Adipocyte (in vitro differentiated cells): ENCODE measurements around the gene GTPBP2.
A peak's percentile ranks its signal among the peaks of the same experiment; 100 is the strongest.
"Not testable (repeated sequence)": the region's sequence is repeated elsewhere in the genome, so short reads cannot be mapped to it uniquely, and the experiment has no call there.

Experiments
- DNase-seq: peaks from one replicate; pipeline ENCODE4 v3.0.0-alpha.2; 2015; ENCODE audit warnings: low read depth
- H3K27me3 ChIP-seq: replicated peaks from 2 replicates; pipeline ENCODE4 v1.7.0; 2013; ENCODE audit warnings: mild to moderate bottlenecking, low read length, moderate library complexity; ENCODE audit not compliant: control insufficient read depth, insufficient read depth
- H3K36me3 ChIP-seq: 2 replicates; pipeline ENCODE4 v1.7.0; 2013; ENCODE audit warnings: low read length, mild to moderate bottlenecking, moderate library complexity; ENCODE audit not compliant: control insufficient read depth, insufficient read depth, severe bottlenecking
- H3K4me1 ChIP-seq: 2 replicates; pipeline ENCODE4 v1.7.0; 2013; ENCODE audit warnings: mild to moderate bottlenecking, low read length, moderate library complexity; ENCODE audit not compliant: control insufficient read depth, insufficient read depth
- H3K4me3 ChIP-seq: 2 replicates; pipeline ENCODE4 v1.7.0; 2013; ENCODE audit warnings: mild to moderate bottlenecking, low read length, moderate library complexity
- H3K9ac ChIP-seq: 2 replicates; pipeline ENCODE4 v1.7.0; 2013; ENCODE audit warnings: mild to moderate bottlenecking, low read length, moderate library complexity
- H3K9me3 ChIP-seq: 2 replicates; pipeline ENCODE4 v1.7.0; 2013; ENCODE audit warnings: mild to moderate bottlenecking, low read length, moderate library complexity; ENCODE audit not compliant: control insufficient read depth

The GTPBP2 gene

GRCh38 chr6:43648248-43648647 is 19.2 kb upstream of the GTPBP2 start:
- H3K9me3 ChIP-seq = no peaks in the 10 kb centered on the region
- peaks cover 3% of the 10 kb centered on the region for H3K4me1 ChIP-seq
- no peaks in the 10 kb centered on the region for H3K36me3 ChIP-seq
- DNase-seq = no peak
- H3K27me3 ChIP-seq = no peaks in the 10 kb centered on the region
- no peak overlapping the region for H3K4me3 ChIP-seq
- H3K9ac ChIP-seq = no peak overlapping the region

- Histone ChIP-seq H3K9me3 (no peaks in the 10 kb centered on the region), H3K9ac (no peak overlapping the region), H3K27me3 (no peaks in the 10 kb centered on the region), H3K36me3 (peaks cover 3% of the 10 kb centered on the region), H3K4me1 (peaks cover 3% of the 10 kb centered on the region), H3K4me3 (no peak overlapping the region)
- no peak for DNase-seq
Observed at GRCh38 chr6:43647613-43648012, 18.5 kb upstream of the GTPBP2 start.

GRCh38 chr6:43645613-43645964 is 16.5 kb upstream of the GTPBP2 start:
- H3K4me1 ChIP-seq = peaks cover 3% of the 10 kb centered on the region
- H3K36me3 ChIP-seq = peaks cover 21% of the 10 kb centered on the region
- no peaks in the 10 kb centered on the region for H3K27me3 ChIP-seq
- H3K4me3 ChIP-seq = peak overlapping the region; percentile 50
- peak overlapping the region; percentile 7 for H3K9ac ChIP-seq
- no peaks in the 10 kb centered on the region for H3K9me3 ChIP-seq
- DNase-seq = no peak

- no peaks in the 10 kb centered on the region for H3K27me3 ChIP-seq
- peak; percentile 72 for DNase-seq
- H3K9me3 ChIP-seq = no peaks in the 10 kb centered on the region
- H3K4me3 ChIP-seq = peak within 1 kb of the TSS; percentile 78
- H3K36me3 ChIP-seq = peaks cover 27% of the 10 kb centered on the region
- peaks cover 3% of the 10 kb centered on the region for H3K4me1 ChIP-seq
- peak within 1 kb of the TSS; percentile 7 for H3K9ac ChIP-seq
Observed at GRCh38 chr6:43644940-43645612, 16.0 kb upstream of the GTPBP2 start, which contains the start of gene RSPH9. Gene RSPH9, plus strand, starts transcription at chr6:43645036. Its CDS starts 63 bp downstream, at chr6:43645099.

- H3K9ac ChIP-seq = no peak overlapping the region
- peaks cover 43% of the 10 kb centered on the region for H3K36me3 ChIP-seq
Observed at GRCh38 chr6:43639984-43640800, 11.1 kb upstream of the GTPBP2 start.

GRCh38 chr6:43636308-43636659 is 7.2 kb upstream of the GTPBP2 start:
- H3K4me3 ChIP-seq = peak overlapping the region; percentile 98
- DNase-seq = peak; percentile 34

More at GRCh38 chr6:43639984-43640800, 11.1 kb upstream of the GTPBP2 start:
- Histone ChIP-seq H3K27me3 (no peaks in the 10 kb centered on the region), H3K4me1 (peaks cover 25% of the 10 kb centered on the region), H3K4me3 (no peak overlapping the region), H3K9me3 (no peaks in the 10 kb centered on the region)
- no peak for DNase-seq

GRCh38 chr6:43635387-43636307 is 6.6 kb upstream of the GTPBP2 start, which contains the start of gene MAD2L1BP:
Gene MAD2L1BP, plus strand, starts transcription at chr6:43635840. Its CDS starts 36 bp downstream, at chr6:43635876.
- no peaks in the 10 kb centered on the region for H3K9me3 ChIP-seq
- H3K27me3 ChIP-seq = no peaks in the 10 kb centered on the region
- peak within 1 kb of the TSS; percentile 98 for H3K4me3 ChIP-seq
- peaks cover 23% of the 10 kb centered on the region for H3K36me3 ChIP-seq
- DNase-seq = peak; percentile 88
- peaks cover 25% of the 10 kb centered on the region for H3K4me1 ChIP-seq
- H3K9ac ChIP-seq = peak within 1 kb of the TSS; percentile 94

More at GRCh38 chr6:43636308-43636659, 7.2 kb upstream of the GTPBP2 start:
- Histone ChIP-seq H3K9me3 (no peaks in the 10 kb centered on the region), H3K27me3 (no peaks in the 10 kb centered on the region), H3K9ac (peak overlapping the region; percentile 94), H3K4me1 (peaks cover 25% of the 10 kb centered on the region), H3K36me3 (peaks cover 28% of the 10 kb centered on the region)

- Histone ChIP-seq H3K27me3 (no peaks in the 10 kb centered on the region), H3K4me3 (no peak overlapping the region), H3K9me3 (no peaks in the 10 kb centered on the region), H3K9ac (no peak overlapping the region), H3K4me1 (peaks cover 30% of the 10 kb centered on the region), H3K36me3 (peaks cover 14% of the 10 kb centered on the region)
- no peak for DNase-seq
Observed at GRCh38 chr6:43634702-43635303, 5.7 kb upstream of the GTPBP2 start.

- DNase-seq, H3K4me3 ChIP-seq, H3K36me3 ChIP-seq, H3K9me3 ChIP-seq, H3K9ac ChIP-seq, H3K27me3 ChIP-seq: not testable (repeated sequence)
- H3K4me1 ChIP-seq = peaks cover 22% of the 10 kb centered on the region
Observed at GRCh38 chr6:43633002-43633401, 3.9 kb upstream of the GTPBP2 start.

GRCh38 chr6:43630980-43631619 is 2.0 kb upstream of the GTPBP2 start:
- no peak overlapping the region for H3K4me3 ChIP-seq
- DNase-seq = no peak
- H3K9ac ChIP-seq = no peak overlapping the region
- H3K27me3 ChIP-seq = no peaks in the 10 kb centered on the region
- no peaks in the 10 kb centered on the region for H3K9me3 ChIP-seq
- H3K36me3 ChIP-seq = peaks cover 3% of the 10 kb centered on the region
- H3K4me1 ChIP-seq = peaks cover 28% of the 10 kb centered on the region
